ENCODE results near the gene DDX10.

- TF ChIP-seq CTCF (IDR thresholded peaks at IDR 0.05) (no peak), POLR2A (IDR thresholded peaks at IDR 0.05) (no peak)
These were observed 296.2 kb downstream of the DDX10 start for GRCh38 chr11:108961095-108961494.

Data from testis (tissue), 2 donors.